Effector CD8-positive, alpha-beta T cell (primary cell): ENCODE data around the gene MAP4.
"Not testable (repeated sequence)": the region's sequence is repeated elsewhere in the genome, so short reads cannot be mapped to it uniquely, and the experiment has no call there.

ENCODE experiments used
- DNase-seq: peaks from one replicate; lab custom pipeline; 2025; lab: John Stamatoyannopoulos, UW
- total RNA-seq, 4 experiments: gene quantifications; one replicate each; lab custom pipeline; 2026; lab: John Stamatoyannopoulos, UW

The MAP4 gene, protein sequence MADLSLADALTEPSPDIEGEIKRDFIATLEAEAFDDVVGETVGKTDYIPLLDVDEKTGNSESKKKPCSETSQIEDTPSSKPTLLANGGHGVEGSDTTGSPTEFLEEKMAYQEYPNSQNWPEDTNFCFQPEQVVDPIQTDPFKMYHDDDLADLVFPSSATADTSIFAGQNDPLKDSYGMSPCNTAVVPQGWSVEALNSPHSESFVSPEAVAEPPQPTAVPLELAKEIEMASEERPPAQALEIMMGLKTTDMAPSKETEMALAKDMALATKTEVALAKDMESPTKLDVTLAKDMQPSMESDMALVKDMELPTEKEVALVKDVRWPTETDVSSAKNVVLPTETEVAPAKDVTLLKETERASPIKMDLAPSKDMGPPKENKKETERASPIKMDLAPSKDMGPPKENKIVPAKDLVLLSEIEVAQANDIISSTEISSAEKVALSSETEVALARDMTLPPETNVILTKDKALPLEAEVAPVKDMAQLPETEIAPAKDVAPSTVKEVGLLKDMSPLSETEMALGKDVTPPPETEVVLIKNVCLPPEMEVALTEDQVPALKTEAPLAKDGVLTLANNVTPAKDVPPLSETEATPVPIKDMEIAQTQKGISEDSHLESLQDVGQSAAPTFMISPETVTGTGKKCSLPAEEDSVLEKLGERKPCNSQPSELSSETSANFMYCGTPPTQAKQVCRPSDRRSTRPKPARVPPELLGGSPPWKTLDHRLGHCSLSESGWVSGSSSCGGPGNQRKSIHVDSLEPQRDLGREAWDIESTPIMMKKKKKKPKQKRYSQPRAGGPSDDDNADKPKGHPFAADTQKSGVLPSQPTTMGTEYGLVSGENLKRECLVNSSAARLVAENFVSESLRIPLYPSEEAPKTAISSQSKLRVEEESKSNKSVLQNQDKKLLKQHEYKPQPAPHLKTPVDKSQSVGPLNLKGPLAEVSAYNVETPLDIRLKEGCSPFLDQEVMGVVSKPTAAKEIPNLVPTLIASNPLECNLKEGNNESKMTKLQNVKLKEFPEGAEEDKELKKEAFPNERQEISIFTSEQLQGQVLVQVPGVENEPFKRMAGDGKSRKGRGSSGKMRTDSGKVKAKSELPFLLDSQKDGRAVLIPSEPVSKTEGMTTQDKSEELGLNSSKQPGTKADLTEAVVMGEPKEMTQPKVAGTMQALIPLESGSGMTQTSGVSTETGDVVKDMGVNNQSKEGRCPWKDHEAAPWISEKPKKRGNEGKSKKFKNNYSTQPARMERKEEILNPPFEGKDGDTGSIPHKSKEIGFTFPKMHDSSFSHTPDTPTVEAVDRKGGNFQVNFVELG (N-terminal part only)
- total RNA-seq = 111 to 163 (median 158) reads per million in 4 experiments

GRCh38 chr3:48016301-48016973 is at the start of gene MAP4:
MAP4 (minus strand) TSS chr3:48016416; CDS start chr3:47998860, 17,556 bp downstream.
- no peak for DNase-seq

- no peak for DNase-seq
These were observed 48.8 kb upstream of the MAP4 start for GRCh38 chr3:48065035-48065434.

GRCh38 chr3:48064292-48064829 is 48.1 kb upstream of the MAP4 start:
- no peak for DNase-seq

DNA sequence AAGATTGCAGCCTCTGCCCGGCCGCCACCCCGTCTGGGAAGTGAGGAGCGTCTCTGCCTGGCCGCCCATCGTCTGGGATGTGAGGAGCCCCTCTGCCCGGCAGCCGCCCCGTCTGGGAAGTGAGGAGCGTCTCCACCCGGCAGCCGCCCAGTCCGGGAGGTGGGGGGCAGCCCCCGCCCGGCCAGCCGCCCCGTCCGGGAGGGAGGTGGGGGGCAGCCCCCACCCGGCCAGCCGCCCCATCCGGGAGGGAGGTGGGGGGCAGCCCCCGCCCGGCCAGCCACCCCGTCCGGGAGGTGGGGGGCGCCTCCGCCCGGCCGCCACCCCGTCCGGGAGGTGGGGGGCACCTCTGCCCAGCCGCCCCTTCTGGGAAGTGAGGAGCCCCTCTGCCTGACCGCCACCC is 45.4 kb upstream of the MAP4 start:
- not testable (repeated sequence) for DNase-seq

DNA sequence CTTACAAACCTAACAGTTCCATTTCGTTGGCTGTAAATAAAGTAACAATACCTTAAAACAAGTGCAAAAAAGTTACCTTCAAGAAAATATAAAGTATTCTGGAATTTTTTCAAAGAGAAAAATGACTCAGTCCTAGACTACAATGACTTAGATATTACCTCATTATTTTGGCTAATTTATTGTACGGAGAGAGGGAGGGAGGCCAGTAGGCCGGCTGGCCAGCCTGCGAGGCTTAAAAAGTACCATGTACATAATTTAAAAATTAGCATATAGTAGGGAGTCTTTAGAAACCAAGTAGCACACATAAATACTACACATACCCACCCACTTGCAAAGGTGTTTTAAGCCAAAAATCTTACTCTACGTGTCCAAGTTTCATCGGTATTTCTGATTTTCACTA is 41.9 kb upstream of the MAP4 start:
- no peak for DNase-seq

DNA sequence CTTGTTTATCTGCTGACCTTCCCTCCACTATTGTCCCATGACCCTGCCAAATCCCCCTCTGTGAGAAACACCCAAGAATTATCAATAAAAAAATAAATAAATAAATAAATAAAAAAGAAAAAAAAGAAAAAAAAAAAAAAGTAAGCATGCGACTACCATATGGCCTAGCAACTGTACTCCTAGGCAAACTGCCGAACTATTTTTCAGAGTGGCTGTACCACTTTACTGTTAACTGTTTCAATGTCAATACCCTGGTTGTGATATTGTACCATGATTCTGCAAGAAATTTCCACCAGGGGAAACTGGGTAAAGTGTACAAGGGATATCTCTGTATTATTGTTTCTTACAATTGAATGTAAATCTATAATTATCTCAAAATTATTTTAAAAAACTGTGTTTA is 41.3 kb upstream of the MAP4 start:
- no peak for DNase-seq

- no peak for DNase-seq
These were observed 31.7 kb upstream of the MAP4 start for GRCh38 chr3:48047841-48048464.

DNA sequence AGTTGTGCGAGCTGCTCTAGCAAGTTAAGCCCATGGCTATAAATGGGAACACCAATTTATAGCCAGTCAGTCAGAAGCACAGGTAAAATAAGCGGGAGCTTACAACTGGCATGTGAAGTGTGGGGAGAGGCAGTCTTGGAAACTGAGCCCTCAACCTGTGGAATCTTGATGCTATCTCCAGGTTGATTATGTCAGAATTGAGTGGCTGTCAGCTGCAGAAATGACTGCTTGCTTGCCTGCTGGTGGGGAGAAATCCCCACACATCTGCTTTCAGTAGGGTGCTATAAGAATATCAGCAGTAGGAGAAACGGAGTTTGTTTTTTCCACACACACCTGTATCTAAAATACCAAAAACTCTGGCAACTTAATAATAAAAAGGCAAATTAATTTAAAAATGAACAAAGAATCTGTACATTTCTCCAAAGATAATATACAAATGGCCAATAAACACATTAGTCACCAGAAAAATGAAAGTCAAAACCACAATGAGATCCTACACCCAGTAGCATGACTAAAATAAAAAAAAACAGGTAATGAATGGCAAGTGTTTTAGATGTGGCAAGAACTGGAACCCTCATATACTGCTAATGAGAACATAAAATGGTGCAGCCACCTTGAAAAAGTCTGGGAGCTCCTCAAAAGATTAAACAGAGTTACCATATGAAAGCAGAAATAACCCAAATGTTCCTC is 26.0 kb upstream of the MAP4 start:
- DNase-seq = no peak

GRCh38 chr3:48039487-48040190 is 23.4 kb upstream of the MAP4 start:
- DNase-seq = no peak

- DNase-seq = no peak
These were observed 22.8 kb upstream of the MAP4 start for GRCh38 chr3:48038971-48039481.

- no peak for DNase-seq
These were observed 17.8 kb upstream of the MAP4 start for GRCh38 chr3:48034000-48034516.

GRCh38 chr3:48030188-48030587 is 14.0 kb upstream of the MAP4 start:
- DNase-seq = no peak

- DNase-seq = no peak
These were observed 11.0 kb upstream of the MAP4 start for GRCh38 chr3:48026951-48027908.

GRCh38 chr3:48026098-48026497 is 9.9 kb upstream of the MAP4 start:
- DNase-seq = no peak

GRCh38 chr3:48024401-48024800 is 8.2 kb upstream of the MAP4 start:
- no peak for DNase-seq

GRCh38 chr3:48023377-48023776 is 7.2 kb upstream of the MAP4 start:
- no peak for DNase-seq

GRCh38 chr3:48022178-48022577 is 6.0 kb upstream of the MAP4 start:
- no peak for DNase-seq

DNA sequence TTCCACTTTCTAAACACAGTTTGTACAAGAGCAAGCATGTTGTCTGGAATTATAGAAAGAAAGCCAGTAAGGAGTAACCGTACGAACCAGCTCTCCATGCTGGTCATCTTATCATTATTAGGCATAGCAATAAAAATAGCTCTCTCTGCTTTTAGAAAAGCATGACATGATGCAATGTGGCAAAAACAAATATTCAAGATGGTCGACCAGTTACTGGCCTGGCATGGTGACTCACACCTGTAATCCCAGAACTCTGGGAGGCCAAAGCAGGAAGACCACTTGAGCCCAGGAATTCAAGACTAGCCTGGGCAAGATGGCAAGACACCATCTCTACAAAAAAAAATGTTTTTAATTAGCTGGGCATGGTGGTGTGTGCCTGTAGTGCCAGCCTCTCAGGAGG is 2.6 kb upstream of the MAP4 start:
- no peak for DNase-seq
